Measurements from ENCODE around the gene TEPSIN. TPM values are rescaled to one million over a fixed set of nuclear protein-coding genes. Genes with fewer than 3 reads are reported as not detected.

The TEPSIN gene
- total RNA-seq, 1 experiment from 2014 or later = 38.8 TPM

- Histone ChIP-seq H2BK5ac (ENCODE audit: insufficient read length, low read length) (no peak overlapping the region), H3K9ac (ENCODE audit: extremely low read depth, insufficient read length, low read length) (no peak overlapping the region), H3K23me2 (ENCODE audit: insufficient read length, low read depth, low read length, poor library complexity, severe bottlenecking) (peaks cover 3% of the 10 kb centered on the region), H3K27me3 (ENCODE audit: insufficient read depth, low read length) (no peaks in the 10 kb centered on the region), H3K56ac (ENCODE audit: insufficient read length, low read depth, low read length) (no peak overlapping the region), H4K91ac (ENCODE audit: insufficient read length, low read depth, low read length) (no peak overlapping the region), H4K5ac (ENCODE audit: insufficient read length, low read depth, low read length) (no peak overlapping the region), H3K9me3 (ENCODE audit: control insufficient read depth, low read depth, low read length) (no peaks in the 10 kb centered on the region), H3K79me2 (ENCODE audit: insufficient read depth, low read length) (peaks cover 4% of the 10 kb centered on the region), H3K4ac (ENCODE audit: low read depth, low read length) (no peak overlapping the region), H3K18ac (ENCODE audit: insufficient read length, low read depth, low read length) (no peak overlapping the region), H3K4me1 (ENCODE audit: insufficient read depth, low read length) (no peaks in the 10 kb centered on the region), H3K14ac (ENCODE audit: insufficient read depth, low read length) (no peak overlapping the region), H3K27ac (ENCODE audit: insufficient read length, low read depth, low read length) (no peak overlapping the region), H2BK15ac (ENCODE audit: low read depth, low read length) (no peak overlapping the region), H2BK120ac (ENCODE audit: low read depth, low read length, poor library complexity, severe bottlenecking) (no peak overlapping the region), H2BK12ac (ENCODE audit: insufficient read length, low read depth, low read length) (no peak overlapping the region), H3K4me2 (ENCODE audit: insufficient read depth, insufficient read length, low read length) (no peak overlapping the region), H3K79me1 (ENCODE audit: insufficient read depth, low read depth, low read length, poor library complexity, severe bottlenecking) (no peaks in the 10 kb centered on the region), H2AK5ac (ENCODE audit: insufficient read length, low read length) (no peak overlapping the region), H4K20me1 (ENCODE audit: control insufficient read depth, insufficient read depth, insufficient read length) (peaks cover 1% of the 10 kb centered on the region), H3K23ac (ENCODE audit: insufficient read length, low read depth, low read length) (no peak overlapping the region), H4K8ac (replicated peaks; ENCODE audit: insufficient read length, low read depth, low read length) (no peak overlapping the region), H3T11ph (ENCODE audit: low read length) (no peak overlapping the region), H2AFZ (ENCODE audit: low read length) (no peak overlapping the region), H2BK20ac (ENCODE audit: low read depth, low read length, poor library complexity, severe bottlenecking) (no peak overlapping the region)
- no CpG with 5 or more reads among the region's 17 CpGs for WGBS (ENCODE audit: extremely low coverage, insufficient read length, low lambda C conversion rate)
- Mint-ChIP-seq H3K9me3 (no peaks in the 10 kb centered on the region; a peak in 1 of 5 replicates), H3K27ac (no peak overlapping the region), H3K36me3 (ENCODE audit: insufficient read depth in 1 of 3, low read depth in 3 of 3) (peaks cover 11 to 16% (median 14%) of the 10 kb centered on the region in 3 experiments), H3K27me3 (ENCODE audit: low read depth) (no peaks in the 10 kb centered on the region), H3K4me3 (no peak overlapping the region), H3K4me1 (peaks cover 6 to 7% of the 10 kb centered on the region in 2 experiments)
- no peak for DNase-seq
- TF ChIP-seq CTCF (conservative IDR thresholded peaks at IDR 0.05) = no peak
Measured at GRCh38 chr17:81233316-81233715, 5.5 kb downstream of the TEPSIN start.
